HG03432 (cell line): ENCODE measurements around the gene LPP.

ENCODE experiments used
- ATAC-seq: cut with Tn5 transposase; IDR thresholded peaks from one replicate; pipeline ENCODE4 v1.9.1; 2021; ENCODE audit warnings: mild to moderate bottlenecking, moderate library complexity; ENCODE audit not compliant: unreplicated experiment

LPP gene

GRCh38 chr3:188270423-188270972 is 116.5 kb downstream of the LPP start:
- ATAC-seq, result no peak

- ATAC-seq, result no peak
These were observed 117.4 kb downstream of the LPP start for GRCh38 chr3:188271226-188271914.

- ATAC-seq, result no peak
These were observed 118.8 kb downstream of the LPP start for GRCh38 chr3:188272481-188273372.

- no peak for ATAC-seq
These were observed 120.4 kb downstream of the LPP start for GRCh38 chr3:188274249-188274915.

- ATAC-seq, result no peak
These were observed 122.4 kb downstream of the LPP start for GRCh38 chr3:188276375-188276774.

- no peak for ATAC-seq
These were observed 124.9 kb downstream of the LPP start for GRCh38 chr3:188278717-188279324.

- ATAC-seq, result no peak
These were observed 125.8 kb downstream of the LPP start for GRCh38 chr3:188279502-188280335.

- ATAC-seq, result no peak
These were observed 126.7 kb downstream of the LPP start for GRCh38 chr3:188280627-188281026.

- no peak for ATAC-seq
These were observed 128.9 kb downstream of the LPP start for GRCh38 chr3:188282871-188283270.

GRCh38 chr3:188283347-188283746 is 129.4 kb downstream of the LPP start:
- no peak for ATAC-seq

GRCh38 chr3:188284455-188285212 is 130.7 kb downstream of the LPP start:
- no peak for ATAC-seq

GRCh38 chr3:188286087-188286513 is 132.1 kb downstream of the LPP start:
- ATAC-seq, result no peak

- ATAC-seq, result no peak
These were observed 133.4 kb downstream of the LPP start for GRCh38 chr3:188287339-188287738.

GRCh38 chr3:188287762-188288505 is 134.0 kb downstream of the LPP start:
- no peak for ATAC-seq

- ATAC-seq, result no peak
These were observed 138.3 kb downstream of the LPP start for GRCh38 chr3:188292251-188292650.

- no peak for ATAC-seq
These were observed 138.9 kb downstream of the LPP start for GRCh38 chr3:188292827-188293226.

- no peak for ATAC-seq
These were observed 140.2 kb downstream of the LPP start for GRCh38 chr3:188294113-188294512.

GRCh38 chr3:188294823-188295487 is 141.0 kb downstream of the LPP start:
- ATAC-seq, result no peak
